DMS 273 treated with DMSO at 0.1 percent for 48 hours (cell line): ENCODE results near the gene TRIP6.

Source experiments
- DNase-seq: peaks from one replicate; lab custom pipeline; 2025; lab: John Stamatoyannopoulos, UW

The TRIP6 gene

GRCh38 chr7:100867040-100867775, at the start of gene TRIP6:
Gene TRIP6 (plus strand): TSS chr7:100867387. CDS start chr7:100867498, 111 bp downstream.
- DNase-seq, result peak; percentile 23

- DNase-seq, result no peak
Measured at GRCh38 chr7:100818366-100818765, 48.8 kb upstream of the TRIP6 start.

- DNase-seq, result no peak
Measured at GRCh38 chr7:100818825-100819224, 48.4 kb upstream of the TRIP6 start.

- no peak for DNase-seq
Measured at GRCh38 chr7:100819586-100819985, 47.6 kb upstream of the TRIP6 start.

- DNase-seq, result no peak
Measured at GRCh38 chr7:100822236-100823139, 44.7 kb upstream of the TRIP6 start.

- no peak for DNase-seq
Measured at GRCh38 chr7:100823140-100823525, 44.1 kb upstream of the TRIP6 start.

- DNase-seq, result no peak
Measured at GRCh38 chr7:100823534-100823933, 43.7 kb upstream of the TRIP6 start.

- DNase-seq, result no peak
Measured at GRCh38 chr7:100824499-100825214, 42.5 kb upstream of the TRIP6 start.

GRCh38 chr7:100825215-100825671, 41.9 kb upstream of the TRIP6 start:
- DNase-seq, result no peak

GRCh38 chr7:100825751-100826513, 41.3 kb upstream of the TRIP6 start:
- DNase-seq, result no peak

GRCh38 chr7:100826514-100827329, 40.5 kb upstream of the TRIP6 start:
- DNase-seq, result no peak

GRCh38 chr7:100827330-100828226, 39.6 kb upstream of the TRIP6 start, which contains the start of gene EPHB4:
Gene EPHB4 (minus strand): TSS chr7:100827523. CDS start chr7:100827030, 493 bp downstream.
- DNase-seq, result peak; percentile 72

- DNase-seq, result no peak
Measured at GRCh38 chr7:100829150-100829716, 38.0 kb upstream of the TRIP6 start.

- no peak for DNase-seq
Measured at GRCh38 chr7:100830396-100830795, 36.8 kb upstream of the TRIP6 start.

GRCh38 chr7:100832281-100832633, 34.9 kb upstream of the TRIP6 start:
- DNase-seq, result no peak

- DNase-seq, result no peak
Measured at GRCh38 chr7:100835903-100836811, 31.0 kb upstream of the TRIP6 start.

- no peak for DNase-seq
Measured at GRCh38 chr7:100836812-100837098, 30.4 kb upstream of the TRIP6 start.

GRCh38 chr7:100837099-100837836, 29.9 kb upstream of the TRIP6 start:
- DNase-seq, result peak; percentile 80
